ENCODE measurements around the gene GPLD1. TPM values are rescaled to one million over a fixed set of nuclear protein-coding genes. Genes with fewer than 3 reads are reported as not detected.

The GPLD1 gene
- total RNA-seq, 2 donors from 2014 or later: 3.1 to 13.0 TPM

DNA sequence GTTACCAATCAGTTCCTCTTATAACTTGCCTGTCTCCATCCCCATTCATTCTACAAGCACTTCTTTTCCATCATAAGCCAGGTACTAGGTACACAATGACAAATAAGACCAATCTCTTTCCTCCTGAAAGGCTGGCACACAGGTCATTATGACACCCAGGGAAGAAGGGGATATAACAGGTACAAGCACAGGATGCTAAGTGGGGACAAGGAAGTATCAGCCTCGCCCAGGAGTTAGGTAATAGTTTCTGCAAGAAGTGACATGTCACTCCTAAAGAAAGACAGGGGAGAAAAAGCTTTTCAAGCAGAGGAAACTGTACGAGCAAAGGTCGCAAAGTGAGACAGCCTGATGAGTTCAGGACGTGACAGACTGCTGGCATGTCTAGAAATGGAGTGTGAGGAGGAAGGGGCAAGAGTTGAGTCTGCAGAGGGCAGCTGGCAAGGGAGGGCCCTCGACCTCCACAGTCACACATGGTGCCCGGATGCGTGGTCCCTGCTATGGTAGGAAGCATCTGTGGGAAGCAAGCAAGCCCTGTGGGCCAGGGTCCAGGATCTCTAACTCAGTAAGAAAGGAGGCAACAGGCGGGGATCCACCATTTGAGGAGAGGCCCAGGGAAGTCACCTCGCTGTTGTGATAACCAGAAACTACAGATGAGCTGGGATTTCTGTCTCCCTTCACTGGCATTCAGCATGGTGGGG is 40.4 kb downstream of the GPLD1 start:
- no peak overlapping the region for H3K27ac ChIP-seq
- 74% methylated on average over 9 of the region's 9 CpGs for WGBS
- no peaks in the 10 kb centered on the region for H3K9me3 ChIP-seq
- DNase-seq (ENCODE audit: low spot score): no peak
- intact Hi-C loops (cut with DNase I): no loop called here
- no peaks in the 10 kb centered on the region for H3K27me3 ChIP-seq (replicated peaks; ENCODE audit: insufficient read depth)
- H3K4me1 ChIP-seq (replicated peaks): no peaks in the 10 kb centered on the region
- no peak for TF ChIP-seq POLR2AphosphoS5 (IDR thresholded peaks at IDR 0.05)
- TF ChIP-seq, protein P1, sequence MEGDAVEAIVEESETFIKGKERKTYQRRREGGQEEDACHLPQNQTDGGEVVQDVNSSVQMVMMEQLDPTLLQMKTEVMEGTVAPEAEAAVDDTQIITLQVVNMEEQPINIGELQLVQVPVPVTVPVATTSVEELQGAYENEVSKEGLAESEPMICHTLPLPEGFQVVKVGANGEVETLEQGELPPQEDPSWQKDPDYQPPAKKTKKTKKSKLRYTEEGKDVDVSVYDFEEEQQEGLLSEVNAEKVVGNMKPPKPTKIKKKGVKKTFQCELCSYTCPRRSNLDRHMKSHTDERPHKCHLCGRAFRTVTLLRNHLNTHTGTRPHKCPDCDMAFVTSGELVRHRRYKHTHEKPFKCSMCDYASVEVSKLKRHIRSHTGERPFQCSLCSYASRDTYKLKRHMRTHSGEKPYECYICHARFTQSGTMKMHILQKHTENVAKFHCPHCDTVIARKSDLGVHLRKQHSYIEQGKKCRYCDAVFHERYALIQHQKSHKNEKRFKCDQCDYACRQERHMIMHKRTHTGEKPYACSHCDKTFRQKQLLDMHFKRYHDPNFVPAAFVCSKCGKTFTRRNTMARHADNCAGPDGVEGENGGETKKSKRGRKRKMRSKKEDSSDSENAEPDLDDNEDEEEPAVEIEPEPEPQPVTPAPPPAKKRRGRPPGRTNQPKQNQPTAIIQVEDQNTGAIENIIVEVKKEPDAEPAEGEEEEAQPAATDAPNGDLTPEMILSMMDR (IDR thresholded peaks at IDR 0.05): no peak
- TF ChIP-seq POLR2A (IDR thresholded peaks at IDR 0.05): no peak
- H3K36me3 ChIP-seq: no peaks in the 10 kb centered on the region
- H3K4me3 ChIP-seq: no peak overlapping the region

DNA sequence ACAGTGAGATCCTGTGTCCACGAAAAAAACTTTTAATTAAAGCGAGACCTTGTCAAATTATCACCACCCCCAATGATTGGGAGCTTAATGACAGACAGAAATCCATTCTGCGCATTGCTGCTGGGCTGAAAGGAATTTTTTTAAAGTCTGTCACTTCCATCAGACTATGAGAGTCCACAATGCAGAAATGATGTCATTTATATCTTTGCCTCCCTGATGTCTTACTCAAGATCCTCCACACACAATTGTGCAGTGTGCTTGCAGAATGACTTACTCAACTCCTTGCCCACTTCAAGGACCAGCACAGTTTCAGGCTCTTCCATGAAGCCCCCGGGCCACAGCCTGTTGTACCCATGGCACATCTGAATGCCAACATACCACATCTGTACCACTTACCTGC is 41.0 kb downstream of the GPLD1 start:
- no peaks in the 10 kb centered on the region for H3K36me3 ChIP-seq
- H3K4me3 ChIP-seq: no peak overlapping the region
- no peaks in the 10 kb centered on the region for H3K4me1 ChIP-seq (replicated peaks)
- intact Hi-C loops (cut with DNase I): no loop called here
- no peaks in the 10 kb centered on the region for H3K27me3 ChIP-seq (replicated peaks; ENCODE audit: insufficient read depth)
- no peaks in the 10 kb centered on the region for H3K9me3 ChIP-seq
- TF ChIP-seq POLR2AphosphoS5 (IDR thresholded peaks at IDR 0.05) (no peak), POLR2A (IDR thresholded peaks at IDR 0.05) (no peak)
- TF ChIP-seq, protein P1 (IDR thresholded peaks at IDR 0.05): no peak
- 81% methylated on average over 4 of the region's 4 CpGs for WGBS
- no peak for DNase-seq (ENCODE audit: low spot score)
- no peak overlapping the region for H3K27ac ChIP-seq

- Histone ChIP-seq H3K27me3 (replicated peaks; ENCODE audit: insufficient read depth) (no peaks in the 10 kb centered on the region), H3K4me3 (no peak overlapping the region), H3K4me1 (replicated peaks) (no peaks in the 10 kb centered on the region), H3K36me3 (no peaks in the 10 kb centered on the region), H3K9me3 (no peaks in the 10 kb centered on the region), H3K27ac (no peak overlapping the region)
- TF ChIP-seq POLR2AphosphoS5 (IDR thresholded peaks at IDR 0.05) (no peak), POLR2A (IDR thresholded peaks at IDR 0.05) (no peak)
- TF ChIP-seq, protein P1 (IDR thresholded peaks at IDR 0.05): no peak
- DNase-seq (ENCODE audit: low spot score): no peak
- WGBS: 90% methylated on average over 7 of the region's 7 CpGs
- intact Hi-C loops (cut with DNase I): no loop called here
These were observed 42.7 kb downstream of the GPLD1 start for GRCh38 chr6:24446670-24447069.

DNA sequence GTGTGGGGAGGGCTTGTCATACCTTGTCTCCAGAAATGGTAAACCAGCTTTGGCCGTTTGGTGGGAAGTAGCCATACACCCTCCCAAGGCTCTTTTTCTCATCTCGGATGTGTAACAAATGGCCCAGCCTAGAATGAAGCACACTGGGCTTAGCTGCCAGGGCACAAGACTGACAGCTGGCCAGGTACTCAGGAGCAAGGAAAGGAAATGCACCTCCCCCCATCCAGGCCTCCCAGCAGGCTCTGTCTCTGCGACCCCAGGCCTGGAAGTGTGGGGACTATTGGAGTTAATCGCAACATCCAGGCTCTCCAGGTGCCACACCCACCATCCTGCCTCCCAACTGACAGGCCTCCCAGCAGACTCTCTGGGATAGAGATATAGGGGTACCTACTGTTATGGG is 43.7 kb downstream of the GPLD1 start:
- H3K4me3 ChIP-seq: no peak overlapping the region
- intact Hi-C loops (cut with DNase I): no loop called here
- H3K27me3 ChIP-seq (replicated peaks; ENCODE audit: insufficient read depth): no peaks in the 10 kb centered on the region
- WGBS: 74% methylated on average over 4 of the region's 4 CpGs
- H3K4me1 ChIP-seq (replicated peaks): no peaks in the 10 kb centered on the region
- no peaks in the 10 kb centered on the region for H3K36me3 ChIP-seq
- DNase-seq (ENCODE audit: low spot score): no peak
- no peak overlapping the region for H3K27ac ChIP-seq
- TF ChIP-seq POLR2AphosphoS5 (IDR thresholded peaks at IDR 0.05): no peak
- TF ChIP-seq POLR2A (IDR thresholded peaks at IDR 0.05): no peak
- TF ChIP-seq, protein P1 (IDR thresholded peaks at IDR 0.05): no peak
- no peaks in the 10 kb centered on the region for H3K9me3 ChIP-seq

- H3K9me3 ChIP-seq: no peaks in the 10 kb centered on the region
- H3K27ac ChIP-seq: no peak overlapping the region
- H3K36me3 ChIP-seq: no peaks in the 10 kb centered on the region
- WGBS: 95% methylated on average over 4 of the region's 4 CpGs
- no peaks in the 10 kb centered on the region for H3K4me1 ChIP-seq (replicated peaks)
- TF ChIP-seq, protein P1 (IDR thresholded peaks at IDR 0.05): no peak
- TF ChIP-seq POLR2AphosphoS5 (IDR thresholded peaks at IDR 0.05): no peak
- intact Hi-C loops (cut with DNase I): no loop called here
- no peak overlapping the region for H3K4me3 ChIP-seq
- no peaks in the 10 kb centered on the region for H3K27me3 ChIP-seq (replicated peaks; ENCODE audit: insufficient read depth)
- no peak for DNase-seq (ENCODE audit: low spot score)
These were observed 44.8 kb downstream of the GPLD1 start for GRCh38 chr6:24444588-24444987.
